DND-41 (cell line): ENCODE data around the gene TMEM214.

Source experiments
- CTCF ChIP-seq: IDR thresholded peaks from 2 replicates; pipeline ENCODE4 v1.5.1; 2012; ENCODE audit warnings: borderline replicate concordance, low read length, moderate library complexity, mild to moderate bottlenecking; ENCODE audit not compliant: poor library complexity, severe bottlenecking; ENCODE audit errors: extremely low read depth
- EZH2 ChIP-seq: IDR thresholded peaks from 3 replicates; pipeline ENCODE4 v1.6.1; 2012; ENCODE audit warnings: borderline replicate concordance, low read depth, mild to moderate bottlenecking, moderate library complexity, low read length, inconsistent platforms; ENCODE audit not compliant: severe bottlenecking

- TF ChIP-seq CTCF (no peak), EZH2 (no peak)
Observed at GRCh38 chr2:27023740-27024139, 9.0 kb upstream of the TMEM214 start.
